GDM1 (cell line): Measurements from ENCODE around the gene RBMS1.
"Not testable (repeated sequence)": the region's sequence is repeated elsewhere in the genome, so short reads cannot be mapped to it uniquely, and the experiment has no call there.

ENCODE experiments used
- DNase-seq: peaks from one replicate; lab custom pipeline; 2025; lab: John Stamatoyannopoulos, UW

RBMS1 gene

GRCh38 chr2:160433466-160434140 is 60.0 kb downstream of the RBMS1 start:
- DNase-seq, result no peak

DNA sequence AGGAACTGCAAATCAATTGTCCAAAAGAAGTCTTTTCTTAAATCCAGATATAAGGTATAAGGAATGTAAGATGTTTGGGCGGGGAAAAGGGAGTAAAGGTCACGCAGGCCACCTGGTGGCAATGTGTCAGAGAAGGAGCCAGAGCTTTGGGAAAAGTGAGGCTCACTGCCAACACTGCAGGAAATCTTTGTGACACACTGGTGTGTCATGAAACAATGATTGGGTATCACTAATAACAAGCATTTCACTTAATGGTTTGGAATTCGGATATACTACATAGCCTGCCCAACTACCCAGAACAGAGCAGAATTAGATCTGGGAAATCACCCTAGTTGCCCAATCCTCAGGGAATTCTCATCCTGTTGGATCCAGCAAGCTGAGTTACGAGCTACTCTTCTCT is 61.0 kb downstream of the RBMS1 start:
- no peak for DNase-seq

- DNase-seq, result no peak
Observed at GRCh38 chr2:160431441-160431840, 62.2 kb downstream of the RBMS1 start.

GRCh38 chr2:160430001-160430344 is 63.6 kb downstream of the RBMS1 start:
- DNase-seq, result no peak

DNA sequence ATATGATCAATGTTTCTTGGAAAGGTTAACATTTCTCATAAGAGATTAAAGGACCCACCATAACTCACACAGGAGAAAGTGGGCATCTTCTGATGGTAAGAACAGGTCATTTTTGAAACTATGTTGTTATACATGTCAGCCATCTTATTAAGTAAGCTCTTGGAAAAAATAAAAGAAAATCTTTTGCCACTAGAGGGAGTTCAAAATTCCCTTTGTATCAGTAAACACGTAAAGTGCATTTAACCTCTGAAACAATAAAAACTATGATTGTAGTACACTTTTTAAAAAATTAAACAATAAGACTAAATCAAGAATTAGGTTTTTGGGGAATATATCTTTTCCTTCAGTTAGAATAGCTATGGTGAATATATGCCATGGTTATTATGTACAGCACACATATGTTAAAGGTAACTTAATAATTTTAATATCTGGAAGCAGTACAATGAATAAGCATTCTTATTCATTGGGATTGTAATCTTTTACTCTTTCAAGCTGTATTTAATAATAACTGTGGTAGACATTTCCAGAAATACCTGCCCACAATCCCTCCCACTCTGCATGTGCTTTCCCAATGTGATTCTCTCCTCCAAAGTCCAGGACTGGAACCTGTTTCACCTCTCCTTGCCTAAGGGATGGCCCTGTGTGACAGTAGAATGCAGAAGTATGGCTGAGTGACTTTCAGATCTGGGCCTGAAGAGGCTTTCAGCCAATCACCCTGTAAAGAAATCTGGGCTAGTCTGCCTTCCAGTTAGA is 64.2 kb downstream of the RBMS1 start:
- no peak for DNase-seq

- no peak for DNase-seq
Observed at GRCh38 chr2:160428405-160428763, 65.2 kb downstream of the RBMS1 start.

GRCh38 chr2:160427629-160428404 is 65.8 kb downstream of the RBMS1 start:
- peak; percentile 21 for DNase-seq

DNA sequence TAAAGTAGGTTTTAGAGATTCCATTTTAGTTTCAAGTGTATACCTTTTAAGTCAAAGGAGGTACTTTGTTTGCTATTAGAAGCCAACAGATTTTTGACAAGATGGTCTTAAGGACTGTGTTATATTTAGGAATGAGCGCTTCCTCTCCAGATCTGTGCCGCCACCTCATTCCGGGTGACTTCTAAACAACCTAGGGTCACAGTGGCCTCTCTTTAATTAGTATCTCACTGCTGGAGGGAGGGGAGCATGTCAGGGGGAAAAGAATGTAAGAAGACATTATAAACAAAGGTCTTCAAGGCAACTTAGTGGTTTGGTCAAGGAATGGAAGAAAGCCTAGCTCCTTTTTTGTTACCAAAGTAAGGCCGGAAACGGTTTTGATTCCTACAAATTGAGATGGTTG is 67.0 kb downstream of the RBMS1 start:
- DNase-seq, result no peak

DNA sequence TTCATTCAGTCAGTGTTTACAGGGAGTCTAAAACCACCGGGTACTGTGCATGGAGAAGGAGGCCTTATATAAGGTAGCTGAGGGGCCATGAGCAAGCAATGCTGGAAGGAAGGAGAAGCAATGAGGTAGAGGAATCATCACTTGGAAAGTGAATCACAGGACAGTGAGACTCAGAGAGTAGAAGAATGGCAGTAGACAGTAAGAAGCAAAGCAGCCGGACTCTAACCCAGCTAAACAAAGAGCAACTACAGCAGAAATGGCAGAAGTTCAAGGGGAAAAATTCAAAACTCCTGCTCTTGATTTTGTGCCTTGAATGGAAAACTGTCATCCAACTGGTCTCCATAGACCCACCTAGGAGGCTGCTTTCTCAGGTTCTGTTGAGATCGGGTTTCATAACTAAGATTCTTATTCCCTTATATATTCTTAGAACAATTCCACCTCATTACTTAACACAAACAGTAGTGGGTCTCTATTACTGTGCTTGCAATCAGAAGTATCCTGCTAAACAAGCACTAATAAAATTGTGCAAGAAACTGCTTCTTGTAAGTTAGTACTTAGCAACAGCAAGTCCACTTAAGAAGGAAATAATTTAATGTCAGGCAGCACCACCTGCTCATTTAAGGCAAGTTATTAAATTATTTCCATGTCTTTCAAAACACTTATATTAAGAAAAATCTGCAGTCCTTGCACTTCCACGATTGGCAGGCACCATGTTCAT is 68.0 kb downstream of the RBMS1 start:
- DNase-seq, result no peak

GRCh38 chr2:160423126-160423525 is 70.5 kb downstream of the RBMS1 start:
- DNase-seq, result no peak

DNA sequence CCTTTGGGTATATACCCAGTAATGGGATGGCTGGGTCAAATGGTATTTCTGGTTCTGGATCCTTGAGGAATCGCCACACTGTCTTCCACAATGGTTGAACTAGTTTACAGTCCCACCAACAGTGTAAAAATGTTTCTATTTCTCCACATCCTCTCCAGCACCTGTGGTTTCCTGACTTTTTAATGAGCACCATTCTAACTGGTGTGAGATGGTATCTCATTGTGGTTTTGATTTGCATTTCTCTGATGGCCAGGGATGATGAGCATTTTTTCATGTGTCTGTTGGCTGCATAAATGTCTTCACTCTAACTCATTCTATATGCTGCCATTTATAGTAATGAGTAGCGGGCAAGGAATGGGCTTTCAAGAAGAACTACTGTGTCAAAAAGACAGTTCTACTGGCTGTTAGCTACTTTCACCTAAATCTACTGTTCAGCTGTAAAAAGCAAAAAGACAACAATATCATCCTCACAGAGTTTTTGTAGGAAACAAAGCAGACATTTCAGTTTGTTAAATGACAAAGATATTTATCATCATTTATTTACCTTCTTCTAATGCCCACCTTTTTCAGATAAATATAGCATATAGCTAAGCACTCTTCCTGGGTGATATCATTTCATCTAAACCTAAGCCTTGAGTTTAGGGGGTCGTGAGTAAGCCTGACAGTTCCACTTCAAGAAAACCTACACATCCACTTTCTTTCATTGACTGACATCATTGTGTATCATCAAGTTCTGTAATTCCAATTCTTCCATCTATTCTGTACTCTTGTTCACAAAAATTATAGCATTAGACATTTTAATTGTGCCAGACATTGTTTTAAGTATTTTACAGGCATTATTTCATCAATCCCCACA is 71.7 kb downstream of the RBMS1 start:
- DNase-seq, result not testable (repeated sequence)

GRCh38 chr2:160420711-160421110 is 72.9 kb downstream of the RBMS1 start:
- no peak for DNase-seq

DNA sequence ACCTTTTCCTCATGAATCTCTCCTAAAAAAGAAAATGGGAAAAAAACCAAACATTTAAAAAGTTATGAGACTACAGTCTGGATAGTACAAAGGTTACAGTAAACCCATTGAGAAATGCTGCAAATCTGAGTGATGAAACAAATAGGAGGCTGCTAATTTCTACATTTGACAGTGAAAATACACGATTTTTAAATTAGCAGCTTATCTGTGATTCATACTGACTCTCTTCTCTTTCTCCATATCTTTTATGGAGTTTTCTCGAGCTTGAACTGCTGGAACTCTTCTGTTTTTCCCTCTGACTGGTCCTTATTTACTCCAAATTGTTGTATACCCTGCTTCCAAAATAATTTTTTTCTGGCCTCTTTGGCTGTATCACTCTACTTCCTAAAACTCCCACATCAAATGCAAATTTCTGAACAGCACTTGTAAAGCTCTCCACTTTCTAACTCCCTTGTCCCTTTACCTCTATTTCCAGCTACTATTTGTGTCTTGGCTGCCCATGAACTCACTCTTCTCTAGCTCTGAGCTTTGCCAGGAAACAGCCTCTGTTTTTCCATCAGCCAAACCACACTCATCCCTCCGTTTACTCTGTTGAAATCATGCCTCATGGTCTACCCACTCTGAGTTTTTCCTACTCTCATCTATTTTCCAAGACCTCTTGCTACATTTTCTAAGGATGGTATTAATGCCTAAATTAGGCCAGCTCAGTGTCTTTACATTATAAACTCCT is 73.7 kb downstream of the RBMS1 start:
- DNase-seq, result no peak

- DNase-seq, result no peak
Observed at GRCh38 chr2:160418853-160419252, 74.8 kb downstream of the RBMS1 start.

- no peak for DNase-seq
Observed at GRCh38 chr2:160418398-160418765, 75.2 kb downstream of the RBMS1 start.

DNA sequence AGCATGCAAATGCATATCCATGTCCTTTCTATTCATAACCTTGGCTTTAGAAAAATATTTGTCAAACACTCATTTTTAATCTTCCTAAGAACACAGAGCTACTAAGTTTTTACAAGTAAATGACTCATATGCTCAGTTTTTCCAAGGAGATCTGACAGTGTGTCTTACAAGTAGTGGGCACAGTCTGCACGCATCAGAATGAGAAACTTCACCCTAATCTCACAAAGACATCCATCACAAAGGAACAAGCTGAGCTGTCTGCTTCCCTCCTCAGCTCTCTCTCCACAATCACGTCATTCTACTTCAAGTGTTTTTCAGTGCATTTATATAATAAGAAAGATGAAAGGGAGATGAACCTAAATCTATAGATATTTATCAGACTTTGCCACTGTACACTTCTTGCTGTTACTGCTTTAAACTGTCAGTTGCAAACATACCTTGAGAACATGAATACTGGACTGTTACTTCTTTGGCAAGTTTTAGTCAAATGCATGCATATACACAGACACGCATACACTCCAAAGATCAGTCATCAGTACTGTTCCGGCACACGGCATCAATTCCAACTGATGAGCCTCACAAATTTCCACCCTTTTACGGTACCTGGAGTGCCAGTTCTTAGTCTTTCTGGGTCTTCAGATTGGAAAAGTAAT is 75.7 kb downstream of the RBMS1 start:
- DNase-seq, result no peak

DNA sequence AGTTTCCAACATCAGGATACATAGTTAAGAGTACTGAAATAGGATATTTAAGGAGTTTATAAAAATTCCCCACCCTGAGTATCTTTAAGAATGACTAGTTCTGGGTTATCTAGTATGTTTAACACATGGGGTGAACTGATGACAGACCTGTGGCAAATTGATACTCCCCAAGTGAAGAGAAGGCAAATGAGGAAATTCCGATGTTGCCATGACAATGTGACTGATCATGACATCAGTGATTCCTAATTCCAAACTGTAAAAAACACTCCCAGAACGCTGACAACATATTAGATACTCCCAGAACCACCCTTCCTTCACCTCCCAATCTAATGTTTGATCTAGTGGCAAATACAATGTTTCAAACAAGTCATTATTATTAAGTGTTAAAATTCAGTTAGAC is 77.6 kb downstream of the RBMS1 start:
- DNase-seq, result no peak

- no peak for DNase-seq
Observed at GRCh38 chr2:160411955-160412354, 81.7 kb downstream of the RBMS1 start.

DNA sequence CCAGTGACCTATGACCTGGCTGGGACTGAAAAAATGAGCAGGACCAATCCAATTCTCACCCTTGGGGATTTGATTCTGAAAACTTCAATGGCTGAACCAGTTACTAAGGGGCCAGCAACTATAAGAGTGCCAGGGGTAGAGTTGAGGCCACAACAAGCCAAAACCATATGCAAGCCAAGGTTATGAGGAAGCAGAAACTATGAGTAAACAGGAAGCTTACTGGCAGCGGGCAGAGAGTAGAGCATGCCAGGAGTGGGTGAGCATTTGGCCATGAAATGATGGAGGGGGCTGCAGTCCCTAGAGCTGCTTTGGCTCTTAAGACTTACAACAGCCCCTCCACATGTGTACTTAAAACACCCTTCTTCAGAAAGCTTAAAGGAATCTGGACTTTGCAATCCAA is 82.4 kb downstream of the RBMS1 start:
- no peak for DNase-seq

DNA sequence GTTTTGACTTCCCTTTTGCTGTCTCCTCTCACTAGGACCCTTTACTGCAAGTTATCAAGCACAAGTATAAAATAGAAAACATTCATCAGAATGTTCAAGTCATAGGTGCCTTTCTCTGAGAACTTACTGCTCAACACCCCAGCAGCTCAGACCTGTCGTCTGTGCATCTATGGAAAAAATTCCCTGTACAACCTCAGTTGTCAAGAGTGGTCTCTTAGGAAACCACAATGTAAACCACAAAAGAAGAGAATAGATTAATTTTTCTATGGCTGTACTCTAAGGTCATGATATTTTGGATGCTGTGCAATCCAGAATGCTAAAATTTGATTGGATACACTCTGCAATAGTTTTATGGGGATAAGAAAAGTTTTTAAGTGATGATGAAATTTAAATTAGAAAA is 84.1 kb downstream of the RBMS1 start:
- DNase-seq, result no peak

- no peak for DNase-seq
Observed at GRCh38 chr2:160408959-160409291, 84.7 kb downstream of the RBMS1 start.
